Measurements from ENCODE around the gene TUFT1.
"Not testable (repeated sequence)": the region's sequence is repeated elsewhere in the genome, so short reads cannot be mapped to it uniquely, and the experiment has no call there.

Gene TUFT1

GRCh38 chr1:151520359-151520758 is 19.8 kb upstream of the TUFT1 start:
- CTCF ChIA-PET = interaction anchor here (0.8 kb wide), 1 partner anchor 10 kb away, joined by 3 read pairs; the partner anchor contains the start of gene CGN
- POLR2A ChIA-PET = interaction anchor here (1.6 to 2.4 kb wide), 2 partner anchors 10 to 20 kb away, joined by 7 to 14 read pairs; partner anchors contain the start of genes CGN and TUFT1
- TF ChIP-seq SP1 (IDR thresholded peaks at IDR 0.05) = no peak
- no peak for TF ChIP-seq FOXM1 (IDR thresholded peaks at IDR 0.05; ENCODE audit: borderline replicate concordance)
- TF ChIP-seq ELF4 (IDR thresholded peaks at IDR 0.05) = no peak
- TF ChIP-seq CTBP1 (IDR thresholded peaks at IDR 0.05; ENCODE audit: borderline replicate concordance) = no peak
- no peak for TF ChIP-seq FOXA1 (IDR thresholded peaks at IDR 0.05)
- TF ChIP-seq ZNF384 (IDR thresholded peaks at IDR 0.05) = no peak
- TF ChIP-seq HDGF (IDR thresholded peaks at IDR 0.05; ENCODE audit: borderline replicate concordance) = no peak
- no peak for TF ChIP-seq TARDBP (IDR thresholded peaks at IDR 0.05)
- TF ChIP-seq L3MBTL2 (conservative IDR thresholded peaks at IDR 0.05) = no peak
- TF ChIP-seq ARNT (IDR thresholded peaks at IDR 0.05) = no peak
- no peak for TF ChIP-seq SUZ12 (IDR thresholded peaks at IDR 0.05)
- TF ChIP-seq LEF1 (IDR thresholded peaks at IDR 0.05; ENCODE audit: borderline replicate concordance) = no peak
- no peak for DNase-seq (ENCODE audit: extremely low spot score)

DNA sequence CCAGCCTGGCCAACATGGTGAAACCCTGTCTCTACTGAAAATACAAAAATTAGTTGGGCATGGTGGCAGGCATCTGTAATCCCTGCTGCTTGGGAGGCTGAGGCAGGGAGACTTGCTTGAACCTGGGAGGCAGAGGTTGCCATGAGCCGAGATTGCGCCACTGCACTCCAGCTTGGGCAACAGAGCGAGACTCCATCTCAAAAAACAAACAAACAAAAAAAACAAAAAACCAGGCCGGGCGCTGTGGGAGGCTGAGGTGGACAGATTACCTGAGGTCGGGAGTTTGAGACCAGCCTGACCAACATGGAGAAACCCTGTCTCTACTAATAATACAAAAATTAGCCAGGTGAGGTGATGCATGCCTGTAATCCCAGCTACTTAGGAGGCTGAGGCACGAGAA is 17.7 kb upstream of the TUFT1 start:
- POLR2A ChIA-PET = interaction anchor here (0.7 kb wide), 1 partner anchor 37 kb away, joined by 3 read pairs; no protein-coding TSS in a partner anchor
- CTCF ChIA-PET; DNase-seq (ENCODE audit: extremely low spot score): not testable (repeated sequence)

- TF ChIP-seq NFRKB (IDR thresholded peaks at IDR 0.05) = no peak
- no peak for TF ChIP-seq SP1 (IDR thresholded peaks at IDR 0.05)
- no peak for TF ChIP-seq ARNT (IDR thresholded peaks at IDR 0.05)
- no peak for TF ChIP-seq FOXM1 (IDR thresholded peaks at IDR 0.05; ENCODE audit: borderline replicate concordance)
- TF ChIP-seq HDGF (IDR thresholded peaks at IDR 0.05; ENCODE audit: borderline replicate concordance) = no peak
- TF ChIP-seq BHLHE40 (IDR thresholded peaks at IDR 0.05; ENCODE audit: borderline replicate concordance) = no peak
- TF ChIP-seq TARDBP (IDR thresholded peaks at IDR 0.05) = no peak
- TF ChIP-seq FOXA1 (IDR thresholded peaks at IDR 0.05) = no peak
- no peak for TF ChIP-seq LEF1 (IDR thresholded peaks at IDR 0.05; ENCODE audit: borderline replicate concordance)
- no peak for TF ChIP-seq SUZ12 (IDR thresholded peaks at IDR 0.05)
- TF ChIP-seq CTBP1 (IDR thresholded peaks at IDR 0.05; ENCODE audit: borderline replicate concordance) = no peak
- TF ChIP-seq PKNOX1 (IDR thresholded peaks at IDR 0.05) = no peak
- TF ChIP-seq FOXK2 (IDR thresholded peaks at IDR 0.05) = no peak
- no peak for TF ChIP-seq ZNF384 (IDR thresholded peaks at IDR 0.05)
- no peak for DNase-seq (ENCODE audit: extremely low spot score)
- ChIA-PET POLR2A (interaction anchor here (0.7 to 1.1 kb wide), 2 partner anchors 18 to 36 kb away, joined by 3 to 4 read pairs; no protein-coding TSS in a partner anchor), CTCF (interaction anchor here (0.6 kb wide), 1 partner anchor 28 kb away, joined by 6 read pairs; no protein-coding TSS in a partner anchor)
These were observed 16.8 kb upstream of the TUFT1 start for GRCh38 chr1:151523326-151523725.

GRCh38 chr1:151524736-151525135 is 15.4 kb upstream of the TUFT1 start:
- POLR2A ChIA-PET = interaction anchor here (1.0 kb wide), 1 partner anchor 13 kb away, joined by 3 read pairs; the partner anchor contains the start of gene CGN
- DNase-seq (ENCODE audit: extremely low spot score) = no peak
- CTCF ChIA-PET = no interaction called here
- no peak for TF ChIP-seq FOXK2 (IDR thresholded peaks at IDR 0.05)

DNA sequence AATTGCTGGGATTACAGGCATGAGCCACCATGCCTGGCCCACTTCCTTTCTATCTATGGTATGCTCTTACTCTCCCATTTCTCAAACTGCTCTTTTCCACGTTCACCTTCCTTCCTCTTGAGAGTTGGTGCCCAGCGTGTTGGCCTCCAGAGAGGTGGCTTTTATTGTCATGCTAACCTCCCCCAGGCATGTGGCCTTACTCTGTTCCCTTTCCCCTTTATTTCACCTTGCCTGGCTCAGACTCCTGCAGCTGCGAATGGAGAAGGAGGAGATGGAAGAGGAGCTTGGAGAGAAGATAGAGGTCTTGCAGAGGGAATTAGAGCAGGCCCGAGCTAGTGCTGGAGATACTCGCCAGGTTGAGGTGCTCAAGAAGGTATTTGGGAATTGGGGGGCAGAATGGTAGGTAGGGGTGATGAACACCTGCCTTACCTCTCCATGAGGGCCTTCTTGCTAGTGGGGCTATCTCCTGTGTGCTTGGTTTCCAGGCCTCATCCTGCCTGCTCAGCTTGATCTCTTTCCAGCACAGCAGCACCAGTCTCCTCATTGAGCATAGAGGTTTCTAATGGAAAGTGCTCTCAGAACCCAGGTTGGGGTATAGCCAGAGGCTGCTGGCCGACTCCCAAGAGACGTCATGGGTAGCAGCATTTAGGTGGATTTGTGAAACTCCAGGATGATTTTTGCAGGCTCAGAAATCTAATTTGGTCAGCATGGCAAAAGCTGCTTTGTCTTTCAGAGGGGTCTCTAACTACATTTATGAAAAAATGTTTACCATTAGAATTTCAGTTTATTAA is 13.2 kb upstream of the TUFT1 start:
- ChIA-PET CTCF (interaction anchor here (0.7 kb wide), 1 partner anchor 67 kb away, joined by 3 read pairs; no protein-coding TSS in a partner anchor), POLR2A (no interaction called here)
- DNase-seq (ENCODE audit: extremely low spot score) = no peak
- TF ChIP-seq ZNF384 (IDR thresholded peaks at IDR 0.05) (no peak), SUZ12 (IDR thresholded peaks at IDR 0.05) (no peak), NFRKB (IDR thresholded peaks at IDR 0.05) (no peak), FOXA1 (IDR thresholded peaks at IDR 0.05) (no peak), FOXK2 (IDR thresholded peaks at IDR 0.05) (no peak), L3MBTL2 (conservative IDR thresholded peaks at IDR 0.05) (no peak), FOXM1 (IDR thresholded peaks at IDR 0.05; ENCODE audit: borderline replicate concordance) (no peak), HDGF (IDR thresholded peaks at IDR 0.05; ENCODE audit: borderline replicate concordance) (no peak), TARDBP (IDR thresholded peaks at IDR 0.05) (no peak), CTBP1 (IDR thresholded peaks at IDR 0.05; ENCODE audit: borderline replicate concordance) (no peak), ARNT (IDR thresholded peaks at IDR 0.05) (no peak), BHLHE40 (IDR thresholded peaks at IDR 0.05; ENCODE audit: borderline replicate concordance) (no peak), SP1 (IDR thresholded peaks at IDR 0.05) (no peak)

GRCh38 chr1:151529211-151529702 is 10.9 kb upstream of the TUFT1 start:
- ChIA-PET POLR2A (interaction anchor here (0.7 to 1.8 kb wide), 2 partner anchors 10 to 15 kb away, joined by 3 to 5 read pairs; no protein-coding TSS in a partner anchor), CTCF (no interaction called here)
- TF ChIP-seq PKNOX1 (IDR thresholded peaks at IDR 0.05) (no peak), FOXM1 (IDR thresholded peaks at IDR 0.05; ENCODE audit: borderline replicate concordance) (no peak), FOXK2 (IDR thresholded peaks at IDR 0.05) (no peak), TARDBP (IDR thresholded peaks at IDR 0.05) (no peak), BHLHE40 (IDR thresholded peaks at IDR 0.05; ENCODE audit: borderline replicate concordance) (no peak), CTBP1 (IDR thresholded peaks at IDR 0.05; ENCODE audit: borderline replicate concordance) (no peak), NFRKB (IDR thresholded peaks at IDR 0.05) (no peak), HDGF (IDR thresholded peaks at IDR 0.05; ENCODE audit: borderline replicate concordance) (no peak), L3MBTL2 (conservative IDR thresholded peaks at IDR 0.05) (no peak), SP1 (IDR thresholded peaks at IDR 0.05) (no peak)
- DNase-seq (ENCODE audit: extremely low spot score) = no peak
